NCI-H446 treated with DMSO at 0.1 percent for 48 hours (cell line): Measurements from ENCODE around the gene DNAH17.
"Not testable (repeated sequence)": the region's sequence is repeated elsewhere in the genome, so short reads cannot be mapped to it uniquely, and the experiment has no call there.

Experiments used
- DNase-seq: peaks from one replicate; lab custom pipeline; 2025; lab: John Stamatoyannopoulos, UW

The DNAH17 gene

DNA sequence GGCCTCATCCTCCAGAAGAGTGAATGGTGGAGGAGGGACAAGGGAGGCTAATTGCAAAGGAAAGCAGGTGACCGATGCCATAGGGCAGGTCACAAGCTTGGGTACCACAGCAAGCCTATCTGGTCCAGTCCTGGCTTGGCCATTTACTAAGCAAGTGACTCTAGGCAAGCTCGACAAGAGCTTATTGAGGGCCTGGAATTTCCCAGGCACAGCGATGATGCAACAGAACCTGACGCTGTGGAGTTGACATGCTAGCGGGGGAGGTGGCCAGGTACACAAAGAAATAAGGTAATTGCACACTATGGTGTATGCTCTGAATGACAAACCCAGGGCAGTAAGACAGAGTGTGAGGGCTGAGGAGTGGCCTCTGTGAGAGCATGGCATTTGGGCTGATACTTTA lies 100.2 kb downstream of the DNAH17 start:
- no peak for DNase-seq

- DNase-seq = no peak
Observed at GRCh38 chr17:78476149-78476548, 101.0 kb downstream of the DNAH17 start.

GRCh38 chr17:78475211-78475610 lies 102.0 kb downstream of the DNAH17 start:
- DNase-seq = no peak

DNA sequence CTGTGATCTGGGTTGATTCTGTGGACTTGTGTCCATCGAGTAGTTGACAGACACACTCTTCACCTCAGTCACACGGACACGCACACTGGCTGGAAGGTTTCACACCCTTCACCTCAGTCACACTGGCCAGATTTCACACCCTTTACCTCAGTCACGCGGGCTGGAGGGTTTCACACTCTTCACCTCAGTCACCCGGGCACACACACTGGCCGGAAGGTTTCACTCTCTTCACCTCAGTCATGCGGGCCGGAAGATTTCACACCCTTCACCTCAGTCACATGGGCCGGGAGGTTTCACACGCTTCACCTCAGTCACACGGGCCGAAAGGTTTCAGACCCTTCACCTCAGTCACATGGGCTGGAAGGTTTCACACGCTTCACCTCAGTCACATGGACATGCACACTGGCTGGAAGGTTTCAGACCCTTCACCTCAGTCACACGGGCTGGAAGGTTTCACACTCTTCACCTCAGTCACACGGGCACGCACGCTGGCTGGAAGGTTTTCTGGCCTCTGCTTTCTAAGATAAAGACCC lies 102.5 kb downstream of the DNAH17 start:
- no peak for DNase-seq

DNA sequence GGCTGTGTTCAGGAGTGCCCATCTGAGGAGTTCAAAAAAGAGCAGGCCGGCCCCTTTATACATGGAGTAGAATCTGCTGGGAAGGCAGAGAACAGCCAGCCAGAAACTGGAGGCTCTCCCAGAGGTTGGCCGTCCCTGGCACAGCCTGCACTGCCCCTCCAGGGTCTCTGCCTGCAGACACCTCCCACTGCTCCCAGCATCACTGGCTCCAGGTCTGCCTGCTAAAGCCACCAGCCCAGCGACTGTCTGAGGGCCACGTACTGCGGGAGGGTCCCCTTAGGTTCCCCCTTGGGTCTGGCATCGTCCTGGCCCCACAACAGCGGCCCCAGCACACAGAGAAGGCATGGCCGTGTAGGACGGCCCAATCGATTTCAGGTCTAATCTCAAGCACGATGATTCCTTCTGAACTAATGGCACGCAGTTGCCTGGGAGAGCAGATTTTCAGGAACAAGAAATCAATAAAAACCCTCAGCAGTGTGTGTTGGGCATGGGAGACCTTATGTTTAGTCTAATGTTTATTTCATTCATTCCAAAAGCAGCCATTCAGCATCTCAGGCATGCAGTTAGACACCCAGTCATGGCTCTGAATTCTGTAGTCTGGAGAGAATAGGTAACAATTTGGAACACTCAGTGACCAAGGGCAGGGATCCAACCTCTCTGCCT lies 103.1 kb downstream of the DNAH17 start:
- no peak for DNase-seq

DNA sequence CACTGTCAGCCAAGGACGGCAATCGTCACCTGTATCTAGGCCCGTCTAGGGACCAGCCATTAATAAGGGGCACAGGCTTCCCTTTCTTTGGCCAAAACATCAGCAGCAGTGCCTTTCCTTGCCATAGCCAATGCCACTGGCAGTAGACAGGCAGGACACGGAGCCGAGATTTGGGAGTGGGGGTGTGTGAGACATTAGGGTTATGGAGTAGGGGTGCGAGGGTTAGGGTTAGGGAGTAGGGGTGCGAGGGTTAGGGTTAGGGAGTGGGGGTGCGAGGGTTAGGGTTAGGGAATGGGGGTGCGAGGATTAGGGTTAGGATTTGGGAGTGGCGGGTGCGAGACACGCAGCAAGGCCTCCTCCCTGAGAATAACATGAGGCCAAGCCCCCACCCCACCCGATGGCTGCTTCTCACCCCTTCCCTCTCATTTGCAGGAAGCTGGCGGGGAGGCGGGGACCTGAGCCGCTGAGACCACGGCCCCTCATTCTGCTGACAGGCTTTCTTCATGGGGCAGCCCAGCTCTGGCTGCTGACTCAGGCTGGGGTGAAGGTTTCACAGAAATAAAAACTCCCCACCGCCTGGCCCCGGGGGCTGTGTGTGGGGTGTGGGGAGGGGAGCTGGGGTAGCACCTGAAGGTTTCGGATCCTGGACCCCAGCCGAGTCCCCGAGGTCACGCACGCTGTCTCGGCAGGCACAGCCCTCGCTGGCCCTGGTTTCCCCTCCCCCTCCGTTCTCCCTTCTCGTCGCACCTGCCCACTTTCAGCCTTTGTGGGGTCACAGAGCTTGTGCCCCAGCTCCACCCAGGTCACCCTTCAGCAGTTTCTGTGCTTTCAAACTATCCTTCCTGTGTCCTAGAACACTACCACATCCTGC lies 104.9 kb downstream of the DNAH17 start:
- DNase-seq = no peak

DNA sequence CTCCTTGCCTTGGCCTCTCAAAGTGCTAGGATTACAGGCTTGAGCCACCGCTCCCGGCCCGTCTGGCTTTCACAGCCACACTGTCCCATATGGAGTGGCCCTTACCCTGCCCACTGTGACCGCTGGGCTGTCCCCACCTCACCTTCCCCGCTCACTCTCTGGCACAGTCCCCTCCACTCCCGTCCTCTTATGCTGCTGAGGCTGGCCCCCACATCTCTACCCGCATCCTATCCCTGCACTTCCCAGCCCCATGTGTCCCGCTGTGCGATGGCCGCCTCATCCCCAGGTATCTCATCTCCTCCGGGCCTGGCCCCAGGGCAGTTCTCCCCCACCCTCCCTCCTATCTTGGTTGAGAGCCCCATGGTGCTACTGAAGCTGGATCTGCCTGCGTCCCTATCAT lies 105.6 kb downstream of the DNAH17 start:
- DNase-seq = no peak

- no peak for DNase-seq
Observed at GRCh38 chr17:78469443-78469842, 107.8 kb downstream of the DNAH17 start.

DNA sequence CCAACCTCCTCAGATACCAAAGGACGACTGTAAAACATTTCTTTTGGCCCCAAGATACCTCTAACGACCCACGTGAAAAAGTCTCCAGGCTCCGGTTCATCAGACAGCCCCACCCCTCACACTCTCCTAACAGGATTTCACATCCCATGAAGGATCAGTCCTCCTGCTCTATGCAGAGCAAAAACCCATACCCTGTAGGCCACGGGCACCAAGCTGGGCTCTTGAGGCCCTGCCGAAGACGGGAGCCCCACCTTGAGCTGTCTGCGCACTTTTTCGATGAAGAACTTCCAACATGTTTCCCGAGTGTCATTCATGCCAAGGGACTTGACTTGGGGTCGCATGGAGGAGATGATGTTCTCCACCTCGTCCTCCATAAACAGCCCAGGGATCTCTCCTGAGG lies 108.8 kb downstream of the DNAH17 start:
- no peak for DNase-seq

DNA sequence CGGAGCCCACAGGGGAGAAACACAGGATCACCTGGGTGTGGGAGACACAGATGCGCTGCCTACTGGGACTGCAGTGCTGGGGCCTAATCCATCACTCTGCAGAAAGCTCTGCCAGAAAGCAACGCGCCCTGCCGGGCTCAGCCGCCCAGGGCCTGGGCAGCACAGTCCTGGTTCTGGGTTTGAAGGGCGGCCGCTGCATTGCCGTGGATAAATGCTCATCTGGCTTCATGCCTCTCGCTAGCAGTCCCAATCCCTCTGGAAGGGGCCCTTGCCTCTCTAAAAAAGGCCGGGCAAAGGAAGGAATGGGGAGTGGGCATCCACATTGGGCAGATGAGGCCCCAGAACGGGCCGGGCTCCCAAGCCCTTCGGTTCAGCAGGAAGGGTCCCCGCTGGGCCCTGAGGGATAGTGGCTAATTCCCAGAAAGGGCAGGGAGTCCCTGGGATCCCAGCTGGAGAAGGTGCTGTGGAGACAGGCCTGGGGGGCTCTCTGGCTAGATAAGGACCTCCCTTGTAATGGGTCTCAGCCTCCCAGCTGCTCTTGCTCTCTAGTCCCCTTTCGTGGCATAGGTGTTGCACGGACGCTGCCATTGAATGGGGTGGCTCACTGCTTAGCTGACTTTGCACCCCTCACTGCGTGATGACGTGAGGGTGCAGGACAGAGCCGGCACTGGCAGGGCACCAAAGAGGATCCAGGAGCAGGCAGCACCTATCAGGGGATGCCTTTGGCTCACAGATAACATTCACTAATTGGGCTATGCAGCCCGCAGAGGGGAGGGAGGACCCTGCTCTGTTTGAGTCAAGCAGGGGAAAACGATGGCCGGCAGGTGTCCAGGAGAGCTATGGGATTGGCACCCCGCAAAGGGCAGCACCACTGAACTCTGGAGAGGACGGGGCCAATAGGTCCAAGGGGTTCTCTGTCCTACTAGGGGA lies 110.1 kb downstream of the DNAH17 start:
- DNase-seq = no peak

DNA sequence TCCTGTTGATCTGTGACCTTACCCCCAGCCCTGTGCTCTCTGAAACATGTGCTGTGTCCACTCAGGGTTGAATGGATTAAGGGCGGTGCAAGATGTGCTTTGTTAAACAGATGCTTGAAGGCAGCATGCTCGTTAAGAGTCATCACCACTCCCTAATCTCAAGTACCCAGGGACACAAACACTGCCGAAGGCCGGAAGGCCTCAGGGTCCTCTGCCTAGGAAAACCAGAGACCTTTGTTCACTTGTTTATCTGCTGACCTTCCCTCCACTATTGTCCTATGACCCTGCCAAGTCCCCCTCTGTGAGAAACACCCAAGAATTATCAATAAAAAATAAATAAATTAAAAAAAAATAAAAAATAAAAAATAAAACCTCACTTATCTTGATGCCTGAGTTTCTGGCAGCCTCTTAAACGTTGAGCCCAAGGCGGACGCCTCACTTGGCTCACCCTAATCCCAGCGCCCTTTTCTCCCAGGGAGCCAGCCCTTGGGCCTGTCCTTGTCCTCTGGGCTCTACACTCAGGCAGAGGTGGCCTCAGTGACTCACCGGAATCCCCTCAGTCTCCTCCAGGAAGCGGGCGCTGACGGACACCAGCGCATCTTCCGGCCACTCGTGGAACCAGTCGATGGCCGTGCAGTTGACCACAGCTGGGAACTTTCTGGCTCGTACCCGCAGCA lies 110.9 kb downstream of the DNAH17 start:
- DNase-seq = not testable (repeated sequence)

- DNase-seq = no peak
Observed at GRCh38 chr17:78462148-78462547, 115.0 kb downstream of the DNAH17 start.

- no peak for DNase-seq
Observed at GRCh38 chr17:78461799-78462053, 115.5 kb downstream of the DNAH17 start.

DNA sequence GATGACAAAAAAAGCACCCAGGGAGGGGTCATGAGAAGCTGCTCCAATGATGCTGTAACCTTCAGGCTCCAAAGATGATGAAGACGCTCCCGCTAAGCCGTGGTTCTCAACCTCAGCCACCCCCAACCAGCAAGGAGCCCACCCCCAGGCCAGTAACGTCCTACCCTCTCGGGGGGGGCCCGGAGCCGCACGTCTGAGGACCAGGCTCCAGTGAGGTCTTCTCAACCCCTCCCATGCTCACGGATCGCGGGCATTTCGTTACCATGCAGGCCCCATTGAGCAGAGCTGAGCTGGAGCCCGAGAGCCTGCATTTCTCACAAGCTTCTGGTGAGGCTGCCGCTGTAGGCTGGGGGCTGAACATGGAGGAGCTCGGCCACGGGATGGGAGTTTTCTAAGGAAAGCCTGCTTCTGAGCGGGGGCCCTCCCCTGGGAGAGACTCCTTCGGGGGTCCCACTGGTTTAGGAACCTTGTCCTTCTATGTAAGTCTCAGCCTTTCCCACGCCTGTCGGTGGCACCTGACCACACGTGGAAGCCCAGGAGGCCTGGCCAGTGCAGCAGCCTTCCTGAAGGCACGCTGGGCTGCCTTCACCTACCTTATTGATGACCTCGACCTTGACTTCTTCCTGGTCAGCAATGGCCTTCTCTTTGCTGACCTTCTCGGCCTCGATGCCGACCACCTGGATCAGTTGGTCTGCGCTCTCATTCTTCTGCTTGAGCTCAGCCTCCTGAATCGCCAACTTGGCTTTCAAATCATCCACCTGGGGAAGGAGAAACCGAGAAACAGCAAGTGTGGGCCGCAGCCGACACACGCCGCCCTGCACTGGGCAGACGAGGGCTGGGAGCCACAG lies 116.0 kb downstream of the DNAH17 start:
- DNase-seq = no peak

DNA sequence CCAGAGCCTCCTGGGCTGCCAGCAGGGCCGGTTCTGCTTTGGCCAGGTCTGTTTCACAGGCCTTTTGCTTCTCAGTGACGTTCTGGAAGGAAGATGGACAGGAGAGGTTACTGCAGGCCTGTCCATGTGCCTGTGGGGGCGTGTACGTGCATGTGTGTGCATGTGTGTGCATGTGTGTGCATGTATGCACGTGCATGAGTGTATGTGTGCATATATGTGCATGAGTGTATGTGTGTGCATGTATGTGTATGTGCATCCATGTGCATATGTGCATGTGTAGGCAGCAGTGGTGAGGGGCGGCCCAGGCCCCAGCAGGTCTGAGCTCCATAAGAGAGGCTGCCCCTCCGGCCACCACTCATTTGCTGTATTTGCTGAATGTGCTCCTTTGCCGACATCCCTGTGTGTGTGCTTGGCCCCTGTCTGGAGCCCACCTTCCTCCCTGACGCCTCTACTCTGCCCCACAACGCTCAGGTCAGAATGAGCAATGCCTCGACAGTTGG lies 117.0 kb downstream of the DNAH17 start:
- DNase-seq = no peak

DNA sequence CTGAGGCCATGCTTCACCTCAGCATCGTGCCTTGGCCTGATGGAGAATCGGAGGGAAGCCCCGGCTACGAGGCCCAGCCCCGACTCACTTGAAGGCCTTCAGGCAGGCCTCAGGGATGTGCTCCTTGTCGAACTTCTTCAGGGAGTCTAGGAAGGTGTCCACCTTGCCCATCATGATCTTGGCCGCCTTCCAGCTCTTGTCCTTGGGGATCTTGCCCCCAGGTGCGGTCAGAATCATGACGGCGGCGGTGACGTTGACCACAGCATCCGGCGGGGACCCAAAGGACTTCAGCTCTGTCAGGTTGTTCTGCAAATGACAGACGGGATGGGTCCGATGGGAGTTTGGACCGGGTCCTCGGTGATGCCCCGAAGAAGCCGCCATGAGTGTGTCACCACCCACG lies 117.5 kb downstream of the DNAH17 start:
- DNase-seq = no peak

- peak; percentile 80 for DNase-seq
Observed at GRCh38 chr17:78458736-78459335, 118.4 kb downstream of the DNAH17 start.

DNA sequence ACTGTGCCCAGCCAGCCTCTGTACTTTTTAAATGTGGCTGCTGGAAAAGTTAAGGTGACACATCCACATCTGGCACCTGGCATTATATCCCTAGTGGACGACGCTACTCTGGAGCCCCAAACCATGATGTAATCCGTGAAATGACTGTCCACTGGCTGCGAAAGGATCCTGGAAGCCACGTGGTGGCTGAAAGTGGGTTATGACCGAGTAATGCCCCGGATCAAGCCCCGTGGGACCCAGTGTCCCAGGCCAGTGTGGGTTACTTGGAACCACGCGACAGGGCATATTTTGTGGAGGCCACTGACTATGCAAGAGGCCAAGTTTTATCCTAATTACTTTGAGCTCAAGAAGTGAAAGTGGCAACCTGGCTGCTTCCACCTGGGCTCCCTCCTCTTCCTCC lies 119.1 kb downstream of the DNAH17 start:
- no peak for DNase-seq

DNA sequence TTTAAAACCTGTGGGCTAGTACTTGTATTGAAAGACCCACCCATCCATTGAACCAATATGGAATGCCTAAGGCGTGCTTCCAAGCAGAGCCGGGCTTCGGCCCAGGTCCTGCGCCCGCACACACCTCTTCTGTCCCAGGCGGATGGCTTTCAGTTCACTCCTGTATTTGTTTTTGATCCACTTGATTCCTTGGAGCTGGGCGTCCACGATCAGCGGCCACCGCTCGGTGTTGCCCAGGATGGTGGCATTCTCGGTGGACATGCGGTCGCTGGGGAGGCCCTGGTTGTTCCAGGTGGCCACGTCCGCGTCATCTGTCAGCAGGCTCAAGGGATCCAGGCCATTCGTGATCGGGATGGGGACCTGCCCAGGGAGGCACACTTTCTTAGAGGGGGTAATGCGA lies 122.8 kb downstream of the DNAH17 start:
- DNase-seq = no peak

DNA sequence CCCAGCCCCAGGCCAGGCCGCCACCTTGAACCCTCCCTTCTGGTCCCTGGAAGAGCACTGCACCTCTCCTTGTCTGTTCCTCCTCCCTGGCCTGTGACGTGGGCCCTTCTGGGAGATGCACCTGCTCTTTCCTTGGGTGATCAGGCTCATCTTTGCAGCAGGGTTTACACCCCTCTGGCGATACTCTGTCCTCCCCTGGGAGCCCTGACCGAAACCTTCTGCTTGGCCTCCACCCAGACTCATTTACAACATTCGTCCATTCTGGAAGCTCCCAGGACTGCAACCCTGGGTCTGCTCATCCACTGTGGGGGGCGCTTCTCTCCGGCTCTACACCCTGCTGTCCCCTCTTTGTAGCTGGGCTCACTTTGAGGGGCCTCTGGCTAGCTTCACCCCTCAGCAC lies 125.4 kb downstream of the DNAH17 start:
- no peak for DNase-seq
